Stimulated activated CD8-positive, alpha-beta memory T cell treated with anti-CD3 and anti-CD28 coated beads, Interleukin-4, amount 100 ng/mL, for 24 hours (primary cell): ENCODE measurements around the gene BOD1L1.

Experiments used
- DNase-seq: peaks from one replicate; pipeline ENCODE4 v3.0.0-alpha.2; 2020; ENCODE audit warnings: low read depth

Gene BOD1L1

DNA sequence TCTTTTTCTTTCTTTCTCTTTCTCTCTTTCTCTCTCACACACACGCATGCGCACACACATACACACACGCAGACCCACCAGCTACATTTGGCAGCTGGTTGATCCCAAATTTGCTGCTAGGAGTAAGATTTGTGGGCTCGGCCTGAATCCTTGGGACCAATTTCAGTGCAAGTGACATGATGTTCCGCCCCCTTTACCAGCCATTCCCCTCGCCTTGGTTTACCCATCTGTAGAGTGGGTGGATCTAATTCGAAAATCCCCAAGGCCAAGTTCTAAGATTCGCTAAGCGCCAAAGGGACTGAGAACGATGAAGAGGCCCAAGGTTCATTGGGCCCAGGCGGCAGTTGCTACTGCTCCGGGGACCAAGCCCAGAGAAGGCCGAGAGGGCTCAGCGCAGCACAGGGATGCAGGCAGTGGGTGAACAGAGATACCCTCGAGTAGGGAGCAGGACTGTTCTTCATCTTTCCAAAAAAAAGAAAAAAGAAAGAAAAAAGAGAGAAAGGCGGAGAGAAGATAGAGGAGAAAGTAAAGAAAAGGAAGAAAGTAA is 89.0 kb downstream of the BOD1L1 start:
- no peak for DNase-seq

DNA sequence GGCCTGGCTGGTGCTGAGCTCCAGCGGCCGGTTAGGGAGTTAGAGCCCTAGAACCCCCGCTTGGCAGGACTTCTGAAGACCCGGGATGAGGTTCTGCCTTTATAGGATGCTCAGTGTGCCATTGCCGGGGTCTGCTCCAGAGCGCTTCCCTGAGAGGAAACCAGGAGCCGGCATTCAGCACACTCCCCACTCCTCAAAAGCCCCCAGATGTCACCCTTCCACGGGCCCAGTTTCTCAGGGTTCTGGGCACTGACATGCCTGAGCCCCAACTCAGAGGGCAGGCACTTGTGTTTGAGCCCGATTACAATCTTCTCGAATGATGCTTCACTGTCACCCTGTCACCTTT is 89.7 kb downstream of the BOD1L1 start:
- DNase-seq = no peak

DNA sequence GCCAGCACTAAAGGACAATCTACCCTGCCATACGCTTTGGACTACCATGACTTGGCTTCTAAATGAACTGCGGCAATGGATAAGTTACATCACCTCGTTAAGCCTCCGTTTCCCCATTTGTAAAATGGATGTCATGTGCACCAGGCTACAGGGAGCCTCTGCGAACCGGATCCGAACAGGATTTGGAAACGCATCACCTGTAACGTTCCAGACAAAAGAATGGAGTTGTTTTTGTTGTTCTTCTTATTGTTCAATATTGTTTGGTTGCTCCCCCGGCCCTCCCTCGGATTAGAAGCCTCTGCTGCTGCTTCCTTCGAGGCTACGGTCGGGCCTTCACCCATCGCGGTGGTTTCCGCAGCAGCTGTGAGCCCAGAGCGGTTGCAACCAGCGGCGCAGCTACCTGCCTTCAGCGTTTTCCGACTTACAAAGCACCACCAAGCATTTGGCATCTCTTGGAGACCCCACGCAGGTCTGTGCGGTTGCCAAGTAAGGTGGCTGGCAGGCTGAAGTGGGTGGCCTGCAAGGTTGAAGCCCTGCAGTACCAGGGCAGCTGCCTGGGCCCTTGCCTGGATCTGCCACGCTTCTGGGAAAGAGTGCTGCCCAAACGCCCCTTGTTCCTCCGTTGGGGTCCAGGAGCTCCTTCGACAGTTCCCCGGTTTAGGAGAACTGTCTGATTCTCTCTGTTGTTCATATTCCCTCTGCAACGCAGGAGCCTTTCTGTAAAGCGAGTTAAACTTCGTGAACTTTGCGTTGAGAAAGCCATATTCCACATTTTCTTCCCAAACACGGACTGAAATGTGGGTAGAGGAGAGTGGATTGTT is 90.3 kb downstream of the BOD1L1 start:
- no peak for DNase-seq

DNA sequence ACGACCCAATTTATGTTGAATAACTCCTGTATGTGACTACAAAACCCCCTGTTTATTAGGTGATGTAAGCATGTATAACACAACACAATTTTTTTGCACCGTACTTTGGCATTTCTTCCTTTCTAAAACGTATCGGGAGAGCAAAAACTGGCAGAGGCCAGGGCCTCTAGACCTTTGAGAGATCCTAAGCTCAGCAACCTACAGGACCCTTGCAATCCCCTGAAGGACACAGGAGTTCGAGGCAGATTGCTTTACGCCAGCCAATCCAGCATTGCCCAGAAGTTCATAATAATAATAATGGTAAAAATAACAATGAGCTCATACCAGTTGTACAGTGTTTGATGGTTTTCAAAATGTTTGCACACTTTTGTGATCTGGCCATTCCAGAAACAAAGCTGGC is 90.9 kb downstream of the BOD1L1 start:
- DNase-seq = no peak

DNA sequence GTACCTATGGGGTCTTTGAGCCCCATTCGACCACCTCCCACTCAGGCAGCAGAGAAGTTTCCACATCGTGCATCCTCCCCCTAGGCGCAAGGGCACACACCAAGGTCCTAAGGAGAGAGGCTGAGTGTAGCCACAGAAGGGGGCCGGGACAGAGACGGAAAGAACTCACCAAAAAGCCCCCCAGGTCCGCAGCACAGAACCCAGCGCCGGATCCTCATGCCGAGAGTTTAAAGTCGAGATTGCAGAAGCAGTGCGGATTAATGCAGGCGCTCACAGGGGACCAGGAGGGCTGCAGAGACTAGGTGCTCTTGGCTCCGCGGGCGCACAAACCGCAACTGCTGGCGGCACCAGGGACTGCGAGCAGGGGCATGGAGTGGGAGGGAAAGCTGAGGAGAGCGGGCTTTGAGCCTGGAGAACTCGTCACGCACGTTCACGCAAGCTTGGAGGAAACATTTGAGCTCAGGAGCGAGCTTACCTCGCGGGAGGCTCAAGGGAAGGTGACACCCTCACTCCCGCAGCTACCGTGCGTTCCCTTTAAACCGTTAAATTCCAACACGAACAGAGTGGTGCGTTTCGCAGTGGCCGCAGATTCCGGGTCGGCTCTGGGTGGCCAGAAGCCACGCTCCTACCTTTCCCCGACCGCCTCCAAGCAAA is 91.7 kb downstream of the BOD1L1 start:
- no peak for DNase-seq

DNA sequence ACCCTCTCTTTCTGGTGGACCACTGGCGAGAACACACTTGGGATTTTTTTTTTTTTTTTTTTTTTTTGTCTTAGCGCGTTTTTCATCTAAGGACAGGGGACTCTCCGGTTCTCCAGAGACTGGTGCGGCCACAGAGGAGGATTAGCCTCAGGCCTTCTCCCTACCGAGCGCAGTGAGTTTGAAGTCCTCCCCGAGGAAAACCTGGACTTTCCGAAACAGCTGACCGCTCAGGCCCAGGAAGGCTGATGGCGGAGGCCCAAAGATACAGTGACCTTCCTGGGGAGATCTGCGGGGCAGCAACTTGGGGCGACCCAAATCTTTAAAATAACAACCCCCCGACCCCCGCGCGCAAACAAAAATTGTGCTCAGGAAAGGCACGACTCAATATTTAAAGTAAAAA is 92.4 kb downstream of the BOD1L1 start:
- DNase-seq = no peak

DNA sequence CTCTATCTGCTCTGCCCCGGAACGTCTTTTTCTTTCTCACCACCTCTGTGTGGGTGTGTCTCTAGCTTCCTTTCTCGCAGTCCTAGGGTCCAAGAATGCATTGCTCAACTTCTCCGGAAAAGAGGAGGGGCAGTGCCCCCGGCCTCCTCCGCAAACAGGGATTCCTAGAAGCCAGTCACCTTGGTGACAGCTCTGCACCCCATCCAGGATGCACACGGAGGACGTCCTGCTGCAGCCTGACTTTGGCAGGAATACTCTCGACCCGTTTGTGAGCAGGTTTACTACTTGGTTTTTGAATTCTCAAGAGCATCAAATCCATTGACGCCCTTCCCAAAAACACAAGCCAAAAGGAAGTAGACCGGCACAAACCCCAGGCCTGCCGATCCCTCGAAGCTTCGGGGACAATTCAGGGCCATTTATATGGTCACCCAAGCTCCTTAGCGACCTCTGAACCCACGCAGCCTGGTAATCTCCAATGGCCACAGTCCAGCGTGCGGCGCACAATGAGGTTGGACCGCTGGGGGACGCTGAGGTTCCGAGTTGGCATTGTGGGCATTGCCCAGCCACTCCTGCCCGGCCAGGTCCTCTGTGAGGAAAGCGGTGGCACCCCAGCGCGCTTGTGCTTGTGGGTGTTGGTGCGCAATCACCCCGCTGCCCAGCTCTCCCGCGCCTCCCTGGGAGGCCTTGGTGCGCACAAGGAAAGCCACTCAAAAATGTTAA is 93.0 kb downstream of the BOD1L1 start:
- no peak for DNase-seq

DNA sequence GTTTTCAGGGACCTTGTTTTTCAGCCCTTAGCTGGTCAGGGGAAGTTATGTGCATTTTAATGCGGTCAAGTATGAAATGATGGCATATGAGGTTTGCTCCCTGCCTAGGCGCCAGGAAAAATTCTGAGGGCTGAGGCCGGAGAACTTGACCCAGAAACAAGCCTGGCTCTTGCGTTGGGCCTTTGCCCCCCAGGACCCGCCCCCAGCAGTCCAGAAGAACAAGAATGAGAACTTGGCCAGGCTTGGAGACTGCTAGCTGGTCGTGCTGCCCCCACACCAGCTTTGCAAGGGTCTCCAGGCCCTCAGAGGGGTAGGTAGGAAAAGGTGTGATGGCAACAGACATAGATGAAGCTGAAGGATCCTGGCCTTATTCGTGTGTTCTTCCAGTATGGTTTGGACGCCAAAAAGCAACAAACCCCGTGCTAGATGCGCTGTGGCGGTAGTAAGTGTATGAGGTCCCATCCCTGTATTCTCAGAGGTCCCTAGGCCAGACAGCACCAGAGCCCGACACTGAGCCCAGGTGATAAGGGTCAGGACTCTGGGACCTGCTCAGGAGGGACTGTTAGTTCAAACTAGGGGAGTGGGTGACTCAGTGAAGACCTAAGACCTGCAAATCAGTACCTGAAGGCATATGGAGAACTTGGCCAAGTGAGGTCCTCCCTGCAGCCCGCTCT is 93.7 kb downstream of the BOD1L1 start:
- no peak for DNase-seq

DNA sequence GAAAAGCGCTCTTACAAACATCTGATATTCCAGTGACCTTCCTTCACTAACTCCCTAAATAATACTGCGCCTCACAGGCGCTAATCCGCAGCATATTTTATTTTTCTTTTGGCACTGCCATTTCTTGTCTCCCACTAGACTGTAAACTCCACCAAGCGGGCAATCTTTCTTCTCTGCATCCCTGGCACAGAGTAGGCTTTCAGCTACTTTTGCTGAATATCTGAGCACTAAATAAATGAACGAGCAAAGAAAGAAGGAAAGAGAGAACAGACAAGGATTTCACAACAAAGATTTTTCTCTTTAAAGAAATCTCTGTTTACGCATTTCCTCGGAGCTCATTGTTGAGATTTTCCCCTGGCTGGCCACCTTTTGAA is 95.9 kb downstream of the BOD1L1 start:
- no peak for DNase-seq

DNA sequence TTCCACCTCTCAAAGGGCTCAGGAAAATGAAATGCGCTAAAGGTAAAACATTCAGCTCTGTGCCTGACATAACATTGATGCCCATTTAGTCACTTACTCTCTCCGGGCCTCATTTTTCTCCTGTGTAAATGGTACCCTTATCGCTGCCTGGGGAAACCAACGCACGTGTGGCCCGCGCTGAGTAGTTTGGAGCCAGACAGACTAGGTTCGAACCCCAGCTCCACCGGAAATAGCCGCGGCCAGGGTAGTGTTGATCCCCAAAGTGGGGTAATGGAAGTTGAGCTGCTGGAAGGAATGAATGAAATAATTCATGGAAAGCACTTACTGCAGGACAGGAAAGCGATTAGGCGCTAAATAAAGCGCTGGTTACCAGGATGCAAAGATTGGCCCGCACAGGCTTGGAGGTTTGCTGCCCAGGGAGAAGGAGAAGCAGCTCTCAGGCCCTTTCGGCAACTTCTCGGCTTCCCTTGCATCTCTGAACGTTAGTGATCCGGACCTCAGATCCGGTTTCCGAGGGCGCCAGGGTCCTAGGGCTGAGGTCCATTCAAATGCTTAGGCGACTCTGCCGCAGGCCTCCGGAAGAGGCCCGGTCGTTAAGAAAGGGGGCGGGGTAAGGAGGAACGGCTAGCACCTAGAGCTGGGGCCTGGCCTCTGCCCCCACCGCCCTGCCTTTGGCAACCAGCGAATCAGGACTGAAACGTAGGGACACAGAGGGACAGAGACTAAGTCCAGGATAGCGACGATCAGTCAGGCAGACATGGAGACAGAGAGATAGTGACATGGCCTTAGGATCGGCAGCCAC is 96.5 kb downstream of the BOD1L1 start:
- DNase-seq = no peak

DNA sequence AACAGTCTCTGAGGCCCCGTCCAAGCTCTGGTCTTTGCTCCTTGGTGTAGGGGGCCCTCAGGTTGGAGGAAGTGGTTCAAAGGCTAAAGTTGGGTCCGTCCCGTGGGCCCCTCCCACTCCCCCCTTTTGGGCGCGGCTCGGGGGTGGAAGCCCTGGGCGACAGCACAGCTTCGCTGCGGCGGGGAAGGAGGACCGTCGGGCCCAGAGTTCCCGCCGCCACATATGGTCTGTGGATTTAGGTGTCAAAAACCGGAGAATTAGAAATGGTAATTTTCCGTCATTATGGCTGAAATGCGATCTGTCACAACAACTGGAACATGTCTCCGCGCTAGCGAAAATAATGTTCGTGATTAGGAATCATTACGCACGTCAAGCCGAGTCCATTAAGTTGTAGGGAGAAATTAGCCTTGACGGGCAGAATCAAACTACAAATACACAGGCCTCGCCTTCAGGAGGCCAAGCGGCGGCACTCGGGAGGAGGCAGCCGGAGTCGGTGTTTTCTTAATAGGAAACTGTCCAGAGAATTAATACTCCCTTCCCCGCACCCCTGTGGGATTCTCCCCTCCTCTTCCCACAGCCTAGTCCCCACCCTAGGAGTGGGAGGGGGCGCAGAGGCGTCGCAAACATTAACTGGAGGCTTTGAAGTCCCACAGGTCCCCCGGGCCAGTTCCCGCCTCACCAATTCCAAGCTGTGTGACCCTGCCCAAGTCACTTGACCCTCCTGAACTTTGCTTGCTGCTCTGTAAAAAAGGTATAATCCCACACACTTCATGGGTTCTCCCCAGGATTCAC is 98.2 kb downstream of the BOD1L1 start:
- DNase-seq = no peak

DNA sequence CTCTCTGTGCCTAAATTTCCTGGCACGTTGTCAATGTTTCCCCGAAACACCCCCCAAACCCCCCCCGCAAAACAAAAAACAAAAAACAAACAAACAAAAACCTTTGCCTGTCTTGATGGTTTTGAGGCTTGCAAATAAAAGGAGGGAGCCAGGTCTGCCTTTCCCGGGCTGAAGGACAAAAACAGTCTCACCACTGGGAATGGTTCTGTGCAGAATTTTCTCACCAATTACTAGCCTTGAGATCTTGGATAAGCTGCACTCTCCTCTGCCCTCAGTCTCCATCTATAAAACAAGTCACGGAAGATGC is 98.8 kb downstream of the BOD1L1 start:
- no peak for DNase-seq

DNA sequence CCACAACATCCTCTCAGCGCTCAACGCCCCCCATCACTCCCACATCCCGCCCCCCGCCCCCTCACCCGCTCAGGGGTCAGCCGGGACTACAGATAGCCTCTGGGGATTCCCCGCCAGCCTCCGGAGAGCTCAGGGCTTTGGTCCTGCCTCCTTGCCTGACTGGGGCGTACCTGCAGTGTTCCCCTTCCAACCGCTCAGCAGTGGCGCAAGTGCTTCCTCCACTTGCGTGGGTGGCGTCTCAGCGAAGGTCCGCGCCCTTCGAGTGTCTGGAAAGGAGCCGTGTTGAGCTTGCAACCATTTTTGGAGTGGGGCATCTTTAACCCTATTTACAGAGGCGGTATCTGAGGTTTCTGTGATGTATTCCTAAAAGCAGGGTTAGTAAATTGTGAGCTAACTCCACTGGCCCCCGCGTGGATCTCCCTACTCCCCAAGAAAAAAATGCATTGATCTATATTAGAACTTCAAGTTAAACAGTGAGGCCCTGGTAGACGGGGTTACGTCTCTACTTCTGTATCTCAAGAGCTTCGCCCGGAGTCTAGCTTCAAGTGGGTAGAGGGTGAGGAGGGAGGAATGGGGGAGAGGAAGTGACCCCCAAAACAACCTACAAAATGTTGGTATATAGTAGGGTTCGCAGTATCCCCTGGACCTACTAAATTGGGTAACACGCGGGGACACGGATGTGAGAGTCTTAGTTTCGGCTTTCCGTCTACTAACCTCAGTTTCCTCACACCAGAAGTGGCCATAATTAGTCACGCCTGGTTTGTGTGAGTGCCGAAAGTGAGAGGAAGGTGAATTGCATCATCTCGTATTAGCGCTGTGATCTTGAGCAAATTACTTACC is 99.3 kb downstream of the BOD1L1 start:
- DNase-seq = no peak

DNA sequence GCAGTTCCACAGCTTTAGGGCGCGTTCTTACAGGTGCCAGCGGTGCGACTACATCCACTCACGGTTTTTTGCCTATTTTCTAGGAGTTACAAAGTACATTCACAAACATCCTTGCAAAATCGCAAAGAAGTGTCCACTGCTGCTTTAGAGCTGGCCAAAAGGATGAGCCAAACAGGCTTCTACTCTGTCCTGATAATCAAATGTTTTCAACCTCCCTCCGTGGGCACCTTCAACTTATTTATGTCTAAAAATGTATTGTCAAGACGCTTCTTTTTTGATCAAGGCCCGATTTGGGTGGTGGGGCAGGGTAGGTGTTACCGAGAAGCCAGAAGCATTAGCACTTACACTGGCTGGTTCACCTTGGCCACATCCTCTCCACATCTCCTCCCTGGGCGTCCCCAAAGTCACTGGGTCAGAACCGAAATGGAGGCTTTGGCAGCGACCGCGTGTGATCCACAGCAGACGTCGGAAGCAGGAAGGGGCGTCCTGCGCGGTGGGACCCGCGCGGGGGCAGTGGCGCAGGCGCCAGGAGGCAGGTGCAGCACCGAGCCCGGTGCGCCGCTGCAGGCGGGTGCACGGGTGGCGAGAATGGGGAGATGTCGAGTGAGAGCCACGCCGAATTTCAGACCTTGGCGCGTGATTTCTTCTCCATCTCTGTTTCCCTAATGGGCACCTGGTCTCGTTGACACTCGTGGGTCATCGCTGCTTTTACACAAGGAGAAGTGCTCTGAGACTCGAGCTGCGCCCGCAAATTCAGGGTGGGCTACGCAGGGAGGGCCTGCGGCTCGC is 100.1 kb downstream of the BOD1L1 start:
- DNase-seq = no peak

DNA sequence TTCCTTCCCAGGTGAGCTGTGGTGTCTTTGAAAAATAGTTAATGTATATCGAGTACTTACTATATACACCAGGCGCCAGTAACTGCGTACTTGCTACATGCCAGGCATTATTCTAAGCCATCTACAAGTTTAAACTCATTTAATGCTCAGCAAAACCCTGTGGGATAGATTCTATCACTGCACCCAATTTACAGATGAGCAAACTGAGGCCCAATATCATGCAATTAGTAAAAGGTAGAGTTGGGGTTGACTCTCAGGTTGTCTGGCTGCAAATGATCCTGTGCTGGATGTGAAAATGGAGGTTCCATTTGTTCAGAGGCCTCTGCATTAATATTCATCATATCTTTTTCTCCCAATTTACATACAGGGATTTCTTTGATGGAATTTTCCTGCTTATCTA is 100.9 kb downstream of the BOD1L1 start:
- no peak for DNase-seq

DNA sequence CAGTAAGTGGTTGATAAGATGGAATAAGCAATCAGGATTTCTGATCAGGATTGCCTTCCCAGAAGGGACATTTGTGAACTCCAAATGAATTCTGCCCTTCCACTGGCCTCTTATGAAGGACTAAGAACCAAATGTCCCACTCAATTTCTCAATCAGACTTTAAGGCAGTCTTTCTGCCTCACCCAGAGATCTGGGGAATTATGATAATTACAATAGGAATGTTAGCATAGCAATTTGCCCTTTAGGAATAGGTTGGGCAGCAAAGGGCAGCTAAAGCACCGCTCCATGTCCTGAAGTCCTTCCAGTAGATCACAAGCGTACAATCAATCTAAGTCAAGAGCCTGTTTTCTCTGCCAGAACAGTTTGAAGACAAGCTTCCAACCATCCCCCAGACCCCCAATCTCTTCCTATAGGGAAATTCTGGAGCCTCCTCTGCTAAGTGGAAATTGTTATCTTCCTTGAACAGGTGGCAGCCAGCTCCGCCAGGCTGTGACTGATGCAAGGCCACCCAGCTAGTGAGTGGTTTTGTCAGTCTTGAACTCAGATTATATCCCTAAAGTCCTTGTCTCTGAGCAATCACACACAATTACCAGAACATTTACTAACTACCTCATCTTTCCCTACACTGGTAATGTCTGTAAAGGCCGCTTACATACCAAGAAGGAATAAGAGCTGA is 101.8 kb downstream of the BOD1L1 start:
- DNase-seq = no peak

DNA sequence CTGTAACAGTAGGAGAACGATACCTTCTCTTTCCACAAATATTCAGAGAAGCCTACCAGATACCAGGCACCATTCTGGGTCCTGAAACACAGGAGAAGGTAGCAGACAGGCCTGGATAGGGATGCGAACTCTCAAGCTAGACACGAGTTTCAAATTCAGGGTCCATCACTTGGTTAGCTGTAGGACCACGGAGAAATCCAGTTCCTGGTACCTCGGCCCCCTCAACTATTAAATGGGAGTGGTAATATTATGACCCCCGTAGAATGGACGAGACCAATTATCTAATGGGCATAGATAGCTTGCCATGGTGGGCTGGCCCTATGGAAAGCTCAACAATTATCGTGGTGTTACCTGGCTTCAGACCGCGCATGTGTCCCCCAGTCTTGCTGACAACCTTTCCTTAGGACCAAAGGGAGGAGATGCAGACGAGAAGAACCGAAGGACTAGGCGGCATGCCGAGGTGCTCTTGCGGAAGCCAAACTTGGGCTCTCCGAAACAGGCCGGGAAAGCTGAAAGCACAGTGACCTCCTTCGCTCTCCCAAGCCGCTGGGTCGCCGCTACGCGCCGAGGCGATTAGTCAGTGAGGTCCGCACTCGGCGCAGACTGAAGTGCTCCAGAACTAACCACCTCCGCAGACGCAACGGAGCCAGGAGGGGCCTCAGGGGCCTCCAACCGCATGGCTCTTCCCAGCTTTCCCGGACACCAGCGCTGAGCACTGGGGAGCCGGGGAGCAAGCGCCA is 102.9 kb downstream of the BOD1L1 start:
- DNase-seq = no peak
